ENCODE data around the gene DNMT3B. TPM values are rescaled to one million over a fixed set of nuclear protein-coding genes. Genes with fewer than 3 reads are reported as not detected.

DNMT3B gene
- total RNA-seq, 5 donors from 2014 or later (not counting 1 experiment from before 2014, with no cell fraction given): 0.56 to 1.7 (median 0.95) TPM

- no peak for DNase-seq
- H3K4me1 Mint-ChIP-seq: peaks cover 8 to 14% (median 9%) of the 10 kb centered on the region in 3 donors
- ChIA-PET POLR2A (interaction anchor here (0.5 to 0.6 kb wide), 2 partner anchors 335 to 1312 kb away, joined by 3 to 12 read pairs; no protein-coding TSS in a partner anchor), CTCF (interaction anchor here (0.6 to 3.8 kb wide), 8 partner anchors 10 to 111 kb away, joined by 3 to 87 read pairs (median 5); partner anchors contain the start of genes C20orf203 (in 2 of the 2) and DNMT3B (in 1 of the 2))
- peaks cover 3 to 4% of the 10 kb centered on the region in 2 experiments for H3K4me1 ChIP-seq (ENCODE audit: control insufficient read depth in 1 of 2, extremely low read depth in 1 of 2, insufficient read depth in 2 of 2, low read length in 2 of 2)
- H3K27ac Mint-ChIP-seq: no peak overlapping the region
- H3K27me3 Mint-ChIP-seq: no peaks in the 10 kb centered on the region
- ATAC-seq (replicated peaks in 1 of 4): no peak
- no peaks in the 10 kb centered on the region for H3K27me3 ChIP-seq (replicated peaks in 1 of 2; ENCODE audit: control insufficient read depth in 2 of 2, extremely low read depth in 1 of 2, insufficient read depth in 2 of 2, low read length in 1 of 2)
- WGBS (ENCODE audit: insufficient coverage): 95% methylated on average over 9 of the region's 10 CpGs
- H3K4me3 ChIP-seq (ENCODE audit: control insufficient read depth in 1 of 2, extremely low read depth in 1 of 2, low read length in 1 of 2): no peak overlapping the region
- H3K36me3 ChIP-seq (ENCODE audit: control insufficient read depth in 2 of 2, extremely low read depth in 1 of 2, insufficient read depth in 1 of 2, low read length in 1 of 2): no peaks in the 10 kb centered on the region
- no peaks in the 10 kb centered on the region for H3K9me3 ChIP-seq
- no peaks in the 10 kb centered on the region for H3K9me3 Mint-ChIP-seq
- no peak overlapping the region for H3K4me3 Mint-ChIP-seq
- no peaks in the 10 kb centered on the region for H3K36me3 Mint-ChIP-seq
- no peak overlapping the region for H3K27ac ChIP-seq (ENCODE audit: low read length)
Observed at GRCh38 chr20:32779500-32780211, 17.5 kb downstream of the DNMT3B start.

GRCh38 chr20:32780278-32780677 is 18.1 kb downstream of the DNMT3B start:
- DNase-seq (no peak), ATAC-seq (replicated peaks in 1 of 4) (no peak)
- H3K36me3 ChIP-seq (ENCODE audit: control insufficient read depth in 2 of 2, extremely low read depth in 1 of 2, insufficient read depth in 1 of 2, low read length in 1 of 2): no peaks in the 10 kb centered on the region
- CTCF ChIA-PET: interaction anchor here in 1 of 2 donors (1.0 kb wide), 1 partner anchor 106 kb away, joined by 5 read pairs; the partner anchor contains the start of gene C20orf203
- H3K9me3 ChIP-seq: no peaks in the 10 kb centered on the region
- peaks cover 3 to 4% of the 10 kb centered on the region in 2 experiments for H3K4me1 ChIP-seq (ENCODE audit: control insufficient read depth in 1 of 2, extremely low read depth in 1 of 2, insufficient read depth in 2 of 2, low read length in 2 of 2)
- no peaks in the 10 kb centered on the region for H3K27me3 ChIP-seq (replicated peaks in 1 of 2; ENCODE audit: control insufficient read depth in 2 of 2, extremely low read depth in 1 of 2, insufficient read depth in 2 of 2, low read length in 1 of 2)
- Mint-ChIP-seq H3K27me3 (no peaks in the 10 kb centered on the region), H3K4me3 (no peak overlapping the region), H3K4me1 (peaks cover 8 to 12% (median 9%) of the 10 kb centered on the region in 3 donors), H3K36me3 (no peaks in the 10 kb centered on the region), H3K27ac (no peak overlapping the region), H3K9me3 (no peaks in the 10 kb centered on the region)
- WGBS (ENCODE audit: insufficient coverage): 88% methylated on average over 8 of the region's 16 CpGs
- H3K27ac ChIP-seq (ENCODE audit: low read length): no peak overlapping the region
- H3K4me3 ChIP-seq (ENCODE audit: control insufficient read depth in 1 of 2, extremely low read depth in 1 of 2, low read length in 1 of 2): no peak overlapping the region
- POLR2A ChIA-PET: no interaction called here

GRCh38 chr20:32780749-32781655 is 18.8 kb downstream of the DNMT3B start:
- no peak overlapping the region for H3K4me3 Mint-ChIP-seq
- Histone ChIP-seq H3K27ac (ENCODE audit: low read length) (no peak overlapping the region), H3K9me3 (no peaks in the 10 kb centered on the region), H3K27me3 (replicated peaks in 1 of 2; ENCODE audit: control insufficient read depth in 2 of 2, extremely low read depth in 1 of 2, insufficient read depth in 2 of 2, low read length in 1 of 2) (no peaks in the 10 kb centered on the region), H3K36me3 (ENCODE audit: control insufficient read depth in 2 of 2, extremely low read depth in 1 of 2, insufficient read depth in 1 of 2, low read length in 1 of 2) (no peaks in the 10 kb centered on the region), H3K4me1 (ENCODE audit: control insufficient read depth in 1 of 2, extremely low read depth in 1 of 2, insufficient read depth in 2 of 2, low read length in 2 of 2) (peaks cover 3 to 4% of the 10 kb centered on the region in 2 experiments), H3K4me3 (ENCODE audit: control insufficient read depth in 1 of 2, extremely low read depth in 1 of 2, low read length in 1 of 2) (no peak overlapping the region)
- ATAC-seq (replicated peaks in 1 of 4): no peak
- H3K4me1 Mint-ChIP-seq: peaks cover 7 to 10% (median 7%) of the 10 kb centered on the region in 3 donors
- no peaks in the 10 kb centered on the region for H3K27me3 Mint-ChIP-seq
- H3K27ac Mint-ChIP-seq: no peak overlapping the region
- no peaks in the 10 kb centered on the region for H3K36me3 Mint-ChIP-seq
- 82% methylated on average over 7 of the region's 18 CpGs for WGBS (ENCODE audit: insufficient coverage)
- no peak for DNase-seq
- no peaks in the 10 kb centered on the region for H3K9me3 Mint-ChIP-seq
- CTCF ChIA-PET: interaction anchor here in 1 of 2 donors (1.0 kb wide), 1 partner anchor 107 kb away, joined by 5 read pairs; the partner anchor contains the start of gene C20orf203
- POLR2A ChIA-PET: no interaction called here

- Histone ChIP-seq H3K4me1 (ENCODE audit: control insufficient read depth in 1 of 2, extremely low read depth in 1 of 2, insufficient read depth in 2 of 2, low read length in 2 of 2) (no peaks in the 10 kb centered on the region), H3K36me3 (ENCODE audit: control insufficient read depth in 2 of 2, extremely low read depth in 1 of 2, insufficient read depth in 1 of 2, low read length in 1 of 2) (no peaks in the 10 kb centered on the region), H3K27ac (ENCODE audit: low read length) (no peak overlapping the region), H3K4me3 (ENCODE audit: control insufficient read depth in 1 of 2, extremely low read depth in 1 of 2, low read length in 1 of 2) (no peak overlapping the region), H3K27me3 (replicated peaks in 1 of 2; ENCODE audit: control insufficient read depth in 2 of 2, extremely low read depth in 1 of 2, insufficient read depth in 2 of 2, low read length in 1 of 2) (no peaks in the 10 kb centered on the region), H3K9me3 (no peaks in the 10 kb centered on the region)
- H3K9me3 Mint-ChIP-seq: no peaks in the 10 kb centered on the region
- ChIA-PET POLR2A (no interaction called here), CTCF (interaction anchor here (0.6 to 1.2 kb wide), 3 partner anchors 49 to 312 kb away, joined by 3 to 4 read pairs (median 3); no protein-coding TSS in a partner anchor)
- peaks cover 0 to 4% (median 0%) of the 10 kb centered on the region in 3 donors for H3K4me1 Mint-ChIP-seq
- no peak overlapping the region for H3K4me3 Mint-ChIP-seq
- H3K27ac Mint-ChIP-seq: no peak overlapping the region
- no peaks in the 10 kb centered on the region for H3K27me3 Mint-ChIP-seq
- H3K36me3 Mint-ChIP-seq: no peaks in the 10 kb centered on the region
- 91% methylated on average over 11 of the region's 13 CpGs for WGBS (ENCODE audit: insufficient coverage)
- no peak for DNase-seq
- ATAC-seq (replicated peaks in 1 of 4): no peak
Observed at GRCh38 chr20:32784369-32785080, 22.3 kb downstream of the DNMT3B start.

GRCh38 chr20:32786059-32786760 is 24.0 kb downstream of the DNMT3B start:
- no peaks in the 10 kb centered on the region for H3K36me3 Mint-ChIP-seq
- H3K27me3 ChIP-seq (replicated peaks in 1 of 2; ENCODE audit: control insufficient read depth in 2 of 2, extremely low read depth in 1 of 2, insufficient read depth in 2 of 2, low read length in 1 of 2): no peaks in the 10 kb centered on the region
- peaks cover 0 to 3% of the 10 kb centered on the region in 2 experiments for H3K4me1 ChIP-seq (ENCODE audit: control insufficient read depth in 1 of 2, extremely low read depth in 1 of 2, insufficient read depth in 2 of 2, low read length in 2 of 2)
- no peak overlapping the region for H3K4me3 Mint-ChIP-seq
- no peaks in the 10 kb centered on the region for H3K27me3 Mint-ChIP-seq
- no peak overlapping the region for H3K27ac Mint-ChIP-seq
- POLR2A ChIA-PET: no interaction called here
- WGBS (ENCODE audit: insufficient coverage): 93% methylated on average over 14 of the region's 16 CpGs
- ATAC-seq (replicated peaks in 1 of 4): no peak
- no peak overlapping the region for H3K4me3 ChIP-seq (ENCODE audit: control insufficient read depth in 1 of 2, extremely low read depth in 1 of 2, low read length in 1 of 2)
- H3K9me3 Mint-ChIP-seq: no peaks in the 10 kb centered on the region
- H3K36me3 ChIP-seq (ENCODE audit: control insufficient read depth in 2 of 2, extremely low read depth in 1 of 2, insufficient read depth in 1 of 2, low read length in 1 of 2): no peaks in the 10 kb centered on the region
- H3K9me3 ChIP-seq: no peaks in the 10 kb centered on the region
- no peak overlapping the region for H3K27ac ChIP-seq (ENCODE audit: low read length)
- no peak for DNase-seq
- peaks cover 5 to 6% (median 6%) of the 10 kb centered on the region in 3 donors for H3K4me1 Mint-ChIP-seq
- CTCF ChIA-PET: no interaction called here

All from T-cell (primary cell).